Stomach (tissue), 9 donors: ENCODE measurements around the gene CARD6. TPM values are rescaled to one million over a fixed set of nuclear protein-coding genes. Genes with fewer than 3 reads are reported as not detected.

Experiments used
- DNase-seq, 2 donors: peaks; one replicate each; pipeline versions ENCODE4 v3.0.0 to v3.0.0-alpha.2; 2013 to 2019
- H3K27ac ChIP-seq, 5 donors: fragments of 200-600 bp in 4 of 5; sonication (generic) in 4 of 5; one replicate each; pipeline ENCODE4 v1.5.1; 2013 to 2019; ENCODE audit warnings: mild to moderate bottlenecking in 1 of 5, moderate library complexity in 1 of 5
- H3K27me3 ChIP-seq, 3 donors: fragments of 200-600 bp; sonication (generic); one replicate each; pipeline ENCODE4 v1.5.1; 2017 to 2019; ENCODE audit warnings: mixed run types in 1 of 3
- H3K36me3 ChIP-seq, 4 donors: fragments of 200-600 bp; sonication (generic); 1 replicate in 3 of 4; 2 replicates in 1 of 4; pipeline ENCODE4 v1.5.1; 2016 to 2019
- H3K4me1 ChIP-seq, 4 donors: fragments of 200-600 bp; sonication (generic); one replicate each; pipeline ENCODE4 v1.5.1; 2016 to 2019
- H3K4me3 ChIP-seq, 4 donors: fragments of 200-600 bp; sonication (generic) in 3 of 4; one replicate each; pipeline ENCODE4 v1.5.1; 2016 to 2019; ENCODE audit warnings: mild to moderate bottlenecking in 1 of 4
- H3K9me3 ChIP-seq, 4 donors: fragments of 200-600 bp; sonication (generic); one replicate each; pipeline ENCODE4 v1.5.1; 2016 to 2019
- EP300 ChIP-seq: sonication (generic); formaldehyde crosslinking; IDR thresholded peaks from one replicate; pipeline ENCODE4 v1.6.1; 2017; ENCODE audit warnings: antibody characterized with exemption
- POLR2A ChIP-seq, 4 donors: fragments of 450-650 bp; IDR thresholded peaks; one replicate each; pipeline ENCODE4 v1.6.1; 2016; ENCODE audit warnings: antibody characterized with exemption in 4 of 4, control low read depth in 2 of 4, mild to moderate bottlenecking in 1 of 4, moderate library complexity in 1 of 4
- POLR2AphosphoS5 ChIP-seq, 3 donors: sonication (generic); formaldehyde crosslinking; IDR thresholded peaks; one replicate each; pipeline ENCODE4 v1.6.1; 2016; ENCODE audit warnings: antibody characterized with exemption in 3 of 3
- WGBS, 5 donors: extraction: QIAGEN DNeasy Blood & Tissue Kit in 3 of 5; methylation state at CpG; one replicate each; pipeline versions ENCODE4 v1.1.5 to v1.1.7; 2013 to 2018; 5-methylcytosine and 5-hydroxymethylcytosine counted together
- intact Hi-C: fragments of 100-400 bp; cut with DNase I; formaldehyde crosslinking; loops from one replicate; pipeline ENCODE4 v1.15.1; 2023; ENCODE audit warnings: low total_unique reads
- polyA plus RNA-seq, 3 donors: library from polyadenylated mRNA; stranded (reverse); fragments of 200-250 nt; gene quantifications; one replicate each; pipeline ENCODE4 v1.2.3, GENCODE V29; 2013
- total RNA-seq, 5 donors: library from RNA; depleted of rRNA; stranded (reverse); fragments of >200 nt; gene quantifications; one replicate each; pipeline versions ENCODE4 v1.1.0 to v1.2.3, GENCODE V29; 2014 to 2016
- TF ChIP-seq, protein P1 (sequence below), 7 experiments: fragments of 450-650 bp in 4 of 7; fragments of 200-600 bp in 3 of 7; sonication (generic) in 3 of 7; IDR thresholded peaks; one replicate each; pipeline ENCODE4 v1.5.1; 2016 to 2019; ENCODE audit warnings: antibody characterized with exemption in 7 of 7, control low read depth in 2 of 7, mild to moderate bottlenecking in 1 of 7
- donor health status: healthy with polysubstance abuse.
- donor health status: Bipolar disorder and iron deficiency.
- donor health status: healthy.

CARD6 gene
- total and polyA plus RNA-seq, 8 donors: 2.0 to 30.8 (median 10.7) TPM

- 56 to 78% (median 64%) methylated on average over 4 of the region's 4 CpGs for WGBS, 5 donors
- H3K9me3 ChIP-seq: no peaks in the 10 kb centered on the region
- peaks cover 12 to 46% (median 34%) of the 10 kb centered on the region in 4 donors for H3K4me1 ChIP-seq
- H3K27ac ChIP-seq: peak overlapping the region in 1 of 5 donors; percentile 32
- no peak for DNase-seq
- intact Hi-C loops: loop anchor here (10.0 kb wide), 1 partner anchor 77 kb away; the partner anchor contains the start of gene TTC33
- H3K27me3 ChIP-seq: no peaks in the 10 kb centered on the region
- peaks cover 58 to 77% (median 76%) of the 10 kb centered on the region in 4 donors for H3K36me3 ChIP-seq
- peak overlapping the region in 1 of 4 donors; percentile 74 for H3K4me3 ChIP-seq
- TF ChIP-seq, protein P1, sequence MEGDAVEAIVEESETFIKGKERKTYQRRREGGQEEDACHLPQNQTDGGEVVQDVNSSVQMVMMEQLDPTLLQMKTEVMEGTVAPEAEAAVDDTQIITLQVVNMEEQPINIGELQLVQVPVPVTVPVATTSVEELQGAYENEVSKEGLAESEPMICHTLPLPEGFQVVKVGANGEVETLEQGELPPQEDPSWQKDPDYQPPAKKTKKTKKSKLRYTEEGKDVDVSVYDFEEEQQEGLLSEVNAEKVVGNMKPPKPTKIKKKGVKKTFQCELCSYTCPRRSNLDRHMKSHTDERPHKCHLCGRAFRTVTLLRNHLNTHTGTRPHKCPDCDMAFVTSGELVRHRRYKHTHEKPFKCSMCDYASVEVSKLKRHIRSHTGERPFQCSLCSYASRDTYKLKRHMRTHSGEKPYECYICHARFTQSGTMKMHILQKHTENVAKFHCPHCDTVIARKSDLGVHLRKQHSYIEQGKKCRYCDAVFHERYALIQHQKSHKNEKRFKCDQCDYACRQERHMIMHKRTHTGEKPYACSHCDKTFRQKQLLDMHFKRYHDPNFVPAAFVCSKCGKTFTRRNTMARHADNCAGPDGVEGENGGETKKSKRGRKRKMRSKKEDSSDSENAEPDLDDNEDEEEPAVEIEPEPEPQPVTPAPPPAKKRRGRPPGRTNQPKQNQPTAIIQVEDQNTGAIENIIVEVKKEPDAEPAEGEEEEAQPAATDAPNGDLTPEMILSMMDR (IDR thresholded peaks at IDR 0.05): no peak
- TF ChIP-seq EP300: no peak
- no peak for TF ChIP-seq POLR2AphosphoS5 (IDR thresholded peaks at IDR 0.05)
- no peak for TF ChIP-seq POLR2A (IDR thresholded peaks at IDR 0.05)
Measured at GRCh38 chr5:40831346-40832210, 9.6 kb upstream of the CARD6 start.

- Histone ChIP-seq H3K27me3 (no peaks in the 10 kb centered on the region), H3K4me3 (peak overlapping the region in 2 of 4 donors; percentile 74 to 88), H3K4me1 (peaks cover 12 to 46% (median 34%) of the 10 kb centered on the region in 4 donors), H3K9me3 (no peaks in the 10 kb centered on the region), H3K36me3 (peaks cover 52 to 69% (median 68%) of the 10 kb centered on the region in 4 donors), H3K27ac (peak overlapping the region in 2 of 5 donors; percentile 15 to 32)
- intact Hi-C loops: loop anchor here (10.0 kb wide), 1 partner anchor 78 kb away; the partner anchor contains the start of gene TTC33
- TF ChIP-seq POLR2AphosphoS5 (IDR thresholded peaks at IDR 0.05) (no peak), POLR2A (IDR thresholded peaks at IDR 0.05) (no peak), EP300 (no peak)
- TF ChIP-seq, protein P1 (IDR thresholded peaks at IDR 0.05): no peak
- WGBS, 5 donors: 58 to 69% (median 59%) methylated on average over 4 of the region's 4 CpGs
- DNase-seq: no peak
Measured at GRCh38 chr5:40832345-40832744, 8.8 kb upstream of the CARD6 start.

DNA sequence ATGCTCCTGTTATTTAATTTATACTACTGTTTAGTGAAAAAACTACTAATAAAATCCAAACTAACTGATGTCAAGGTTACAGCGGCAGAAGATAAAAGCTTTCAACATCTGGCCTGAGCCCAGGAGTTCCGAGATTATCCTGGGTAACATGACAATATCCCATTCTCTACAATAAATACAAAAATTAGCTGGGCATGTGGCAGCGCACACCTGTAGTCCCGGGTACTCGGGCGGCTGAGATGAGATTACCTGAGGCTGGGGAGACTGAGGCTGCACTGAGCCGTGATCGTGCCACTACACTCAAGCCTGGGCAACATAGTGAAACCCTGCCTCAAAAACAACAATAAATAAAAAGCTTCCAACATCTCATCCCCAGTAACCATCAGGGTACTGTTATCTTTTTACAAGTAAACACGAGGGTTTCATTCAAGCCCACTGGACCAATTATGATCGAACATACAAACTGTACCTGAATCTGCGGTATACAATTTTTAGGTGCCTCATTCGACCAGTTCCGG lies 7.4 kb upstream of the CARD6 start:
- H3K36me3 ChIP-seq: peaks cover 43 to 55% (median 54%) of the 10 kb centered on the region in 4 donors
- H3K27me3 ChIP-seq: no peaks in the 10 kb centered on the region
- TF ChIP-seq POLR2A (IDR thresholded peaks at IDR 0.05): no peak
- TF ChIP-seq POLR2AphosphoS5 (IDR thresholded peaks at IDR 0.05): no peak
- H3K9me3 ChIP-seq: no peaks in the 10 kb centered on the region
- intact Hi-C loops: loop anchor here (10.0 kb wide), 1 partner anchor 79 kb away; the partner anchor contains the start of gene TTC33
- peak overlapping the region; percentile 53 to 99 (median 97) for H3K27ac ChIP-seq
- no peak for DNase-seq
- H3K4me1 ChIP-seq: peaks cover 12 to 42% (median 33%) of the 10 kb centered on the region in 4 donors
- peak overlapping the region; percentile 62 to 88 (median 75) for H3K4me3 ChIP-seq
- WGBS, 5 donors: 15 to 35% (median 21%) methylated on average over 13 of the region's 13 CpGs

DNA sequence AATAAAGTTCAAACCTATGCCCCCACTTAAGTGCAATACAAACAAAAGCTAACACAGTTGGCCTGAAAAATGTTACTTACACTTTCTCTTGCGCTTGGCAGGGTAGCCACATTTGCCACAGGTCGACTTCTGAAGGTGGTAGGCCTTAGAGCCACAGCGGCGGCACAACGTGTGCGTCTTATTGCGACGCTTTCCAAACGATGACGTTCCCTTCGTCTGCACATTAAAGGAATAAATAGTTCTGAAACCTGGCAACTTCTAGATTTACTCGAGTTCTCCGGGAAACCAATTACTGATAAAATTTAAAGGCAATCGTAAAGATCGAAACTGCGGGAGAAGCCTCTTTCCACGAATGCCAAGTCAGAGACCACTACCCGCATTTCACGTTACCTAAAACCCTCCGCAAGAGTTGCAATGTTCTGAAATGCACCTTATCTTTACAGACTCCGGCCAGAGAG lies 6.7 kb upstream of the CARD6 start:
- H3K27me3 ChIP-seq: no peaks in the 10 kb centered on the region
- intact Hi-C loops: loop anchor here (10.0 kb wide), 1 partner anchor 80 kb away; the partner anchor contains the start of gene TTC33
- no peak for TF ChIP-seq POLR2AphosphoS5 (IDR thresholded peaks at IDR 0.05)
- no peak for TF ChIP-seq EP300
- TF ChIP-seq, protein P1 (IDR thresholded peaks at IDR 0.05): no peak
- TF ChIP-seq POLR2A (IDR thresholded peaks at IDR 0.05): no peak
- WGBS, 5 donors: 0 to 1% (median 1%) methylated on average over 21 of the region's 21 CpGs
- H3K9me3 ChIP-seq: no peaks in the 10 kb centered on the region
- peak; percentile 39 to 77 for DNase-seq
- H3K4me1 ChIP-seq: peaks cover 12 to 42% (median 32%) of the 10 kb centered on the region in 4 donors
- peak overlapping the region; percentile 90 to 99 (median 97) for H3K27ac ChIP-seq
- H3K4me3 ChIP-seq: peak overlapping the region; percentile 62 to 88 (median 75)
- peaks cover 39 to 48% (median 47%) of the 10 kb centered on the region in 4 donors for H3K36me3 ChIP-seq
